WTC11 (cell line): ENCODE results near the gene SMG9. TPM values are rescaled to one million over a fixed set of nuclear protein-coding genes. Genes with fewer than 3 reads are reported as not detected.

Experiments used
- ATAC-seq: fragments of 200-7000 bp; cut with Tn5 transposase; 2 replicates; pipeline ENCODE4 v1.10.0; 2021; ENCODE audit warnings: mild to moderate bottlenecking, moderate library complexity
- CTCF ChIA-PET: fragments of 300-600 bp; sonication (Branson Sonifier 250); formaldehyde crosslinking; loops from one replicate; lab custom pipeline; 2021; ENCODE audit warnings: antibody characterized with exemption; lab: Charles Lee
- POLR2A ChIA-PET: fragments of 350-600 bp; sonication (Branson Sonifier 250); formaldehyde crosslinking; loops from one replicate; lab custom pipeline; 2021; ENCODE audit warnings: antibody characterized with exemption; lab: Charles Lee
- DNase-seq: peaks from one replicate; pipeline ENCODE4 v3.0.0; 2021; ENCODE audit warnings: low spot score
- H3K27ac Mint-ChIP-seq: 2 replicates; pipeline ENCODE4 v1.8.0; 2021; ENCODE audit warnings: mixed read lengths
- H3K27me3 Mint-ChIP-seq: 2 replicates; pipeline ENCODE4 v1.8.0; 2021; ENCODE audit warnings: low read depth, mild to moderate bottlenecking, moderate library complexity, mixed read lengths
- H3K36me3 Mint-ChIP-seq: 2 replicates; pipeline ENCODE4 v1.8.0; 2021; ENCODE audit warnings: mixed read lengths
- H3K4me1 Mint-ChIP-seq: 2 replicates; pipeline ENCODE4 v1.8.0; 2022; ENCODE audit warnings: mixed read lengths
- H3K4me3 Mint-ChIP-seq: 2 replicates; pipeline ENCODE4 v1.8.0; 2021; ENCODE audit warnings: mild to moderate bottlenecking, moderate library complexity, mixed read lengths
- H3K9me3 Mint-ChIP-seq: 2 replicates; pipeline ENCODE4 v1.8.0; 2021; ENCODE audit warnings: mixed read lengths
- EMX1 ChIP-seq: fragments of 250-450 bp; sonication (Bioruptor Pico); IDR thresholded peaks from 2 replicates; pipeline ENCODE4 v1.8.0; 2021; ENCODE audit warnings: mild to moderate bottlenecking
- ETV6 ChIP-seq: sonication (generic); formaldehyde crosslinking; IDR thresholded peaks from 2 replicates; pipeline ENCODE4 v1.8.1; 2022; ENCODE audit warnings: mild to moderate bottlenecking, missing genetic modification reagents
- FOXP1 ChIP-seq: sonication (generic); formaldehyde crosslinking; IDR thresholded peaks from 2 replicates; pipeline ENCODE4 v1.8.0; 2022; ENCODE audit warnings: missing genetic modification reagents, mild to moderate bottlenecking, moderate library complexity, borderline replicate concordance
- GRHL2 ChIP-seq: fragments of 250-450 bp; sonication (Bioruptor Pico); IDR thresholded peaks from 2 replicates; pipeline ENCODE4 v1.8.0; 2022; ENCODE audit warnings: mild to moderate bottlenecking, moderate library complexity; ENCODE audit not compliant: insufficient replicate concordance, severe bottlenecking
- MYBL2 ChIP-seq: sonication (generic); formaldehyde crosslinking; IDR thresholded peaks from 2 replicates; pipeline ENCODE4 v1.8.1; 2023; ENCODE audit warnings: mild to moderate bottlenecking, moderate library complexity, missing genetic modification reagents
- ZBTB21 ChIP-seq: sonication (generic); formaldehyde crosslinking; IDR thresholded peaks from 2 replicates; pipeline ENCODE4 v1.8.1; 2023; ENCODE audit warnings: mild to moderate bottlenecking, missing genetic modification reagents, borderline replicate concordance
- ZNF121 ChIP-seq: sonication (generic); formaldehyde crosslinking; IDR thresholded peaks from 2 replicates; pipeline ENCODE4 v1.8.0; 2023; ENCODE audit warnings: missing genetic modification reagents
- ZNF416 ChIP-seq: fragments of 250-450 bp; sonication (Bioruptor Pico); IDR thresholded peaks from 2 replicates; pipeline ENCODE4 v1.9.0; 2021; ENCODE audit warnings: mild to moderate bottlenecking, inconsistent platforms
- total RNA-seq: library from RNA; stranded (reverse); gene quantifications from 3 replicates; pipeline ENCODE4 v1.2.3, GENCODE V29; 2021
- TF ChIP-seq, protein P1 (sequence below): sonication (generic); formaldehyde crosslinking; IDR thresholded peaks from 2 replicates; pipeline ENCODE4 v1.8.0; 2022; ENCODE audit warnings: missing genetic modification reagents
- TF ChIP-seq, protein P2 (sequence below): sonication (generic); formaldehyde crosslinking; IDR thresholded peaks from 2 replicates; pipeline ENCODE4 v1.8.1; 2022; ENCODE audit warnings: low read depth, mild to moderate bottlenecking, moderate library complexity, missing genetic modification reagents, borderline replicate concordance
- TF ChIP-seq, protein P3 (sequence below): fragments of 250-450 bp; sonication (Bioruptor Pico); conservative IDR thresholded peaks from 2 replicates; pipeline ENCODE4 v1.9.0; 2021; ENCODE audit warnings: mild to moderate bottlenecking
- TF ChIP-seq, protein P4 (sequence below): fragments of 250-450 bp; sonication (Bioruptor Pico); IDR thresholded peaks from 2 replicates; pipeline ENCODE4 v1.9.0; 2021; ENCODE audit warnings: mild to moderate bottlenecking
- TF ChIP-seq, protein P5 (sequence below): sonication (generic); formaldehyde crosslinking; IDR thresholded peaks from 2 replicates; pipeline ENCODE4 v1.8.1; 2023; ENCODE audit warnings: mild to moderate bottlenecking, moderate library complexity, missing genetic modification reagents

SMG9 gene
- total RNA-seq, 1 experiment from 2014 or later: 25.7 TPM

DNA sequence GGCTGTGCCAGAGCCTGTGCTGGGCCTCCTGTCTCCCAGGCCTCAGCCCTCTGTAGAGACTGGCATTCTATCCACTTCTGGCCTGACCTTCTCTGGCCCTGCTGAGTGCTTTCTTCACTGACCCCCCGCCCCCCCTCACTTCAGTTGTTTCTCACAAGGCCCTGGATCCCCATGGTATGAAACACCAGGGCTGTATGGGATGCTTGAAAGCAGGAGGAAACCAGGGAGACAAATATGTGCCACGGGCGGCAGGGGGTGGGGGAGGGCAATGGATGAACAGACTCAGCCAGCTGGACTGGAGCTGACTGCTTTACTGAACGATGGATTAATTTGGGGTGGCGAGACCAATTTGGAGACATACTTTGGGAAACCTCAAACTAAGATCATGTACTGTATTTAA lies 24.8 kb downstream of the SMG9 start (continued):
- TF ChIP-seq, protein P1, sequence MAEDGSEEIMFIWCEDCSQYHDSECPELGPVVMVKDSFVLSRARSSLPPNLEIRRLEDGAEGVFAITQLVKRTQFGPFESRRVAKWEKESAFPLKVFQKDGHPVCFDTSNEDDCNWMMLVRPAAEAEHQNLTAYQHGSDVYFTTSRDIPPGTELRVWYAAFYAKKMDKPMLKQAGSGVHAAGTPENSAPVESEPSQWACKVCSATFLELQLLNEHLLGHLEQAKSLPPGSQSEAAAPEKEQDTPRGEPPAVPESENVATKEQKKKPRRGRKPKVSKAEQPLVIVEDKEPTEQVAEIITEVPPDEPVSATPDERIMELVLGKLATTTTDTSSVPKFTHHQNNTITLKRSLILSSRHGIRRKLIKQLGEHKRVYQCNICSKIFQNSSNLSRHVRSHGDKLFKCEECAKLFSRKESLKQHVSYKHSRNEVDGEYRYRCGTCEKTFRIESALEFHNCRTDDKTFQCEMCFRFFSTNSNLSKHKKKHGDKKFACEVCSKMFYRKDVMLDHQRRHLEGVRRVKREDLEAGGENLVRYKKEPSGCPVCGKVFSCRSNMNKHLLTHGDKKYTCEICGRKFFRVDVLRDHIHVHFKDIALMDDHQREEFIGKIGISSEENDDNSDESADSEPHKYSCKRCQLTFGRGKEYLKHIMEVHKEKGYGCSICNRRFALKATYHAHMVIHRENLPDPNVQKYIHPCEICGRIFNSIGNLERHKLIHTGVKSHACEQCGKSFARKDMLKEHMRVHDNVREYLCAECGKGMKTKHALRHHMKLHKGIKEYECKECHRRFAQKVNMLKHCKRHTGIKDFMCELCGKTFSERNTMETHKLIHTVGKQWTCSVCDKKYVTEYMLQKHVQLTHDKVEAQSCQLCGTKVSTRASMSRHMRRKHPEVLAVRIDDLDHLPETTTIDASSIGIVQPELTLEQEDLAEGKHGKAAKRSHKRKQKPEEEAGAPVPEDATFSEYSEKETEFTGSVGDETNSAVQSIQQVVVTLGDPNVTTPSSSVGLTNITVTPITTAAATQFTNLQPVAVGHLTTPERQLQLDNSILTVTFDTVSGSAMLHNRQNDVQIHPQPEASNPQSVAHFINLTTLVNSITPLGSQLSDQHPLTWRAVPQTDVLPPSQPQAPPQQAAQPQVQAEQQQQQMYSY (CRISPR knock-in tag): no peak

DNA sequence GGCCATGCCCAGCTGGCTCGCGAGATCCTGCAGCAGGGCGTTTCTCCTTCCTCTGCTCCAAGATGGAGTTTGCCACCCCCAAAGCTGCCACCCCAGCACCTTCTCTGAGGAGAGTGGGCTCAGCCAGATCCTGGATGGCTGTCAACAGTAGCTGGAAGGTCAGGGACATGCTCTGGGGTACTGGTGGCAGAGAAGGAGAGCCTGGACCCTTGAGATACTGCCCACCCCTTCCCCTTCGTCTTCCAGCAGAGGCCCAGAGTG lies 27.2 kb downstream of the SMG9 start:
- CTCF ChIA-PET: no interaction called here
- Mint-ChIP-seq H3K27ac (no peak overlapping the region), H3K4me3 (no peak overlapping the region), H3K27me3 (no peaks in the 10 kb centered on the region), H3K9me3 (no peaks in the 10 kb centered on the region), H3K36me3 (peaks cover 24% of the 10 kb centered on the region)
- DNase-seq: no peak
- ATAC-seq: no peak
- TF ChIP-seq ZBTB21 (no peak), EMX1 (CRISPR knock-in tag) (no peak), GRHL2 (no peak), MYBL2 (no peak), ETV6 (CRISPR knock-in tag) (no peak), ZNF416 (CRISPR knock-in tag) (no peak), ZNF121 (no peak), FOXP1 (CRISPR knock-in tag) (no peak)
- TF ChIP-seq, protein P2, sequence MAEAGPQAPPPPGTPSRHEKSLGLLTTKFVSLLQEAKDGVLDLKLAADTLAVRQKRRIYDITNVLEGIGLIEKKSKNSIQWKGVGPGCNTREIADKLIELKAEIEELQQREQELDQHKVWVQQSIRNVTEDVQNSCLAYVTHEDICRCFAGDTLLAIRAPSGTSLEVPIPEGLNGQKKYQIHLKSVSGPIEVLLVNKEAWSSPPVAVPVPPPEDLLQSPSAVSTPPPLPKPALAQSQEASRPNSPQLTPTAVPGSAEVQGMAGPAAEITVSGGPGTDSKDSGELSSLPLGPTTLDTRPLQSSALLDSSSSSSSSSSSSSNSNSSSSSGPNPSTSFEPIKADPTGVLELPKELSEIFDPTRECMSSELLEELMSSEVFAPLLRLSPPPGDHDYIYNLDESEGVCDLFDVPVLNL (CRISPR knock-in tag): no peak
- TF ChIP-seq, protein P3, sequence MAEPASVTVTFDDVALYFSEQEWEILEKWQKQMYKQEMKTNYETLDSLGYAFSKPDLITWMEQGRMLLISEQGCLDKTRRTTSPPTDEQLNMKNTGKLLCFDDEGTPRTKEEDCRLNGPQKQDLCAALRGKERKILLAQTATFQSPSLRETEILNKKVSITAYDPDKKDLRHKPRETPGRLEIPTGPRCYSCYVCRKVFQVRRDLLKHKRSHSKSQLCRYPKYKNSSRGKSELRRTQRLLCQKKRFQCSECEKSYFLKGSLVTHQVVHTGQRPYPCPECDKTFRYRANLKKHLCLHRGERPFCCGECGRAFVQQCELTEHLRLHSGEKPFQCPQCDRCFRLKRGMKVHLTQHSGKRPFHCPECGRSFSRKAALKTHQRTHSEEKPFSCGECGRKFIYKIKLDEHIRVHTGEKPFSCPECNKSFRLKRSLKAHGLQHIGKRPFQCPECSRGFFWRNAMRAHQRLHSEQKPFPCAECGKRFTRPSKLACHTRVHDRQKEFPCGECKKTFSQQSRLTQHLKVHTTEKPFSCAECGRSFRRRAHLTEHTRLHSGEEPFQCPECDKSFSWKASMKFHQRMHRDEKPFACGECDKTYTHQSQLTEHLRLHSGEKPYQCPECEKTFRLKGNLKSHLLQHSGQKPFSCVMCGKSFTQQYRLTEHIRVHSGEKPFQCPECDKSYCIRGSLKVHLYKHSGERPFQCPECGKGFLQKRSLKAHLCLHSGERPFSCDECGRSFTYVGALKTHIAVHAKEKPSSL: no peak
- TF ChIP-seq, protein P4, sequence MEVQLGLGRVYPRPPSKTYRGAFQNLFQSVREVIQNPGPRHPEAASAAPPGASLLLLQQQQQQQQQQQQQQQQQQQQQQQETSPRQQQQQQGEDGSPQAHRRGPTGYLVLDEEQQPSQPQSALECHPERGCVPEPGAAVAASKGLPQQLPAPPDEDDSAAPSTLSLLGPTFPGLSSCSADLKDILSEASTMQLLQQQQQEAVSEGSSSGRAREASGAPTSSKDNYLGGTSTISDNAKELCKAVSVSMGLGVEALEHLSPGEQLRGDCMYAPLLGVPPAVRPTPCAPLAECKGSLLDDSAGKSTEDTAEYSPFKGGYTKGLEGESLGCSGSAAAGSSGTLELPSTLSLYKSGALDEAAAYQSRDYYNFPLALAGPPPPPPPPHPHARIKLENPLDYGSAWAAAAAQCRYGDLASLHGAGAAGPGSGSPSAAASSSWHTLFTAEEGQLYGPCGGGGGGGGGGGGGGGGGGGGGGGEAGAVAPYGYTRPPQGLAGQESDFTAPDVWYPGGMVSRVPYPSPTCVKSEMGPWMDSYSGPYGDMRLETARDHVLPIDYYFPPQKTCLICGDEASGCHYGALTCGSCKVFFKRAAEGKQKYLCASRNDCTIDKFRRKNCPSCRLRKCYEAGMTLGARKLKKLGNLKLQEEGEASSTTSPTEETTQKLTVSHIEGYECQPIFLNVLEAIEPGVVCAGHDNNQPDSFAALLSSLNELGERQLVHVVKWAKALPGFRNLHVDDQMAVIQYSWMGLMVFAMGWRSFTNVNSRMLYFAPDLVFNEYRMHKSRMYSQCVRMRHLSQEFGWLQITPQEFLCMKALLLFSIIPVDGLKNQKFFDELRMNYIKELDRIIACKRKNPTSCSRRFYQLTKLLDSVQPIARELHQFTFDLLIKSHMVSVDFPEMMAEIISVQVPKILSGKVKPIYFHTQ (CRISPR knock-in tag): no peak
- TF ChIP-seq, protein P5, sequence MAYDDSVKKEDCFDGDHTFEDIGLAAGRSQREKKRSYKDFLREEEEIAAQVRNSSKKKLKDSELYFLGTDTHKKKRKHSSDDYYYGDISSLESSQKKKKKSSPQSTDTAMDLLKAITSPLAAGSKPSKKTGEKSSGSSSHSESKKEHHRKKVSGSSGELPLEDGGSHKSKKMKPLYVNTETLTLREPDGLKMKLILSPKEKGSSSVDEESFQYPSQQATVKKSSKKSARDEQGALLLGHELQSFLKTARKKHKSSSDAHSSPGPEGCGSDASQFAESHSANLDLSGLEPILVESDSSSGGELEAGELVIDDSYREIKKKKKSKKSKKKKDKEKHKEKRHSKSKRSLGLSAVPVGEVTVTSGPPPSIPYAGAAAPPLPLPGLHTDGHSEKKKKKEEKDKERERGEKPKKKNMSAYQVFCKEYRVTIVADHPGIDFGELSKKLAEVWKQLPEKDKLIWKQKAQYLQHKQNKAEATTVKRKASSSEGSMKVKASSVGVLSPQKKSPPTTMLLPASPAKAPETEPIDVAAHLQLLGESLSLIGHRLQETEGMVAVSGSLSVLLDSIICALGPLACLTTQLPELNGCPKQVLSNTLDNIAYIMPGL (CRISPR knock-in tag): no peak
- TF ChIP-seq, all 79 proteins: peak for 0
- POLR2A ChIA-PET: interaction anchor here (1.1 kb wide), 1 partner anchor 47 kb away, joined by 3 read pairs; no protein-coding TSS in a partner anchor
- no peaks in the 10 kb centered on the region for H3K4me1 Mint-ChIP-seq
